Type B pancreatic cell (in vitro differentiated cells): ENCODE measurements around the gene GGCT. TPM values are rescaled to one million over a fixed set of nuclear protein-coding genes. Genes with fewer than 3 reads are reported as not detected.

Experiments used
- DNase-seq: peaks from one replicate; pipeline ENCODE4 v3.0.0; 2021; ENCODE audit warnings: mixed read lengths; ENCODE audit not compliant: unreplicated experiment; ENCODE audit errors: extremely low spot score
- H3K27ac Mint-ChIP-seq: 2 replicates; pipeline ENCODE4 v1.8.0; 2021; ENCODE audit warnings: mild to moderate bottlenecking, mixed read lengths
- H3K27me3 Mint-ChIP-seq: 2 replicates; pipeline ENCODE4 v1.8.0; 2021; ENCODE audit warnings: mixed read lengths
- H3K36me3 Mint-ChIP-seq: 2 replicates; pipeline ENCODE4 v1.8.0; 2021; ENCODE audit warnings: mixed read lengths
- H3K4me1 Mint-ChIP-seq: one replicate; pipeline ENCODE4 v1.8.0; 2021; ENCODE audit warnings: mixed read lengths; ENCODE audit not compliant: unreplicated experiment
- H3K4me3 Mint-ChIP-seq: 2 replicates; pipeline ENCODE4 v1.8.0; 2021; ENCODE audit warnings: mild to moderate bottlenecking, mixed read lengths
- H3K9me3 Mint-ChIP-seq: 2 replicates; pipeline ENCODE4 v1.8.0; 2021; ENCODE audit warnings: mixed read lengths
- CTCF ChIP-seq: fragments of 200-600 bp; sonication (generic); conservative IDR thresholded peaks from 2 replicates; pipeline ENCODE4 v1.5.0; 2021; ENCODE audit warnings: antibody characterized with exemption, mild to moderate bottlenecking
- total RNA-seq: library from RNA; stranded (reverse); gene quantifications from 2 replicates; pipeline ENCODE4 v1.2.1, GENCODE V29; 2021; ENCODE audit warnings: low replicate concordance

The GGCT gene
- total RNA-seq, 1 donor from 2014 or later: 72.6 TPM

GRCh38 chr7:30475580-30475979, 29.0 kb downstream of the GGCT start:
- Mint-ChIP-seq H3K9me3 (no peaks in the 10 kb centered on the region), H3K4me1 (peaks cover 28% of the 10 kb centered on the region), H3K27ac (no peak overlapping the region), H3K4me3 (no peak overlapping the region), H3K36me3 (peaks cover 3% of the 10 kb centered on the region), H3K27me3 (no peaks in the 10 kb centered on the region)
- no peak for TF ChIP-seq CTCF
- no peak for DNase-seq

GRCh38 chr7:30474893-30475292, 29.7 kb downstream of the GGCT start:
- Mint-ChIP-seq H3K4me3 (no peak overlapping the region), H3K9me3 (no peaks in the 10 kb centered on the region), H3K27me3 (no peaks in the 10 kb centered on the region), H3K36me3 (peaks cover 3% of the 10 kb centered on the region), H3K4me1 (peaks cover 35% of the 10 kb centered on the region), H3K27ac (no peak overlapping the region)
- TF ChIP-seq CTCF: no peak
- no peak for DNase-seq

GRCh38 chr7:30474485-30474884, 30.1 kb downstream of the GGCT start:
- no peaks in the 10 kb centered on the region for H3K27me3 Mint-ChIP-seq
- H3K4me3 Mint-ChIP-seq: no peak overlapping the region
- DNase-seq: no peak
- H3K36me3 Mint-ChIP-seq: peaks cover 3% of the 10 kb centered on the region
- H3K27ac Mint-ChIP-seq: no peak overlapping the region
- no peaks in the 10 kb centered on the region for H3K9me3 Mint-ChIP-seq
- peaks cover 33% of the 10 kb centered on the region for H3K4me1 Mint-ChIP-seq
- no peak for TF ChIP-seq CTCF

- no peak overlapping the region for H3K4me3 Mint-ChIP-seq
- no peak overlapping the region for H3K27ac Mint-ChIP-seq
- no peak for DNase-seq
- peaks cover 39% of the 10 kb centered on the region for H3K4me1 Mint-ChIP-seq
- peaks cover 3% of the 10 kb centered on the region for H3K36me3 Mint-ChIP-seq
- H3K9me3 Mint-ChIP-seq: no peaks in the 10 kb centered on the region
- H3K27me3 Mint-ChIP-seq: no peaks in the 10 kb centered on the region
- no peak for TF ChIP-seq CTCF
Measured at GRCh38 chr7:30473903-30474302, 30.7 kb downstream of the GGCT start.

GRCh38 chr7:30472784-30473775, 31.5 kb downstream of the GGCT start:
- no peak for TF ChIP-seq CTCF
- peaks cover 3% of the 10 kb centered on the region for H3K36me3 Mint-ChIP-seq
- H3K4me3 Mint-ChIP-seq: no peak overlapping the region
- H3K27ac Mint-ChIP-seq: no peak overlapping the region
- peaks cover 46% of the 10 kb centered on the region for H3K4me1 Mint-ChIP-seq
- H3K9me3 Mint-ChIP-seq: no peaks in the 10 kb centered on the region
- H3K27me3 Mint-ChIP-seq: no peaks in the 10 kb centered on the region
- DNase-seq: no peak
